HG03103 (cell line): ENCODE results near the gene SERF2.
A peak's percentile ranks its signal among the peaks of the same experiment; 100 is the strongest.
"Not testable (repeated sequence)": the region's sequence is repeated elsewhere in the genome, so short reads cannot be mapped to it uniquely, and the experiment has no call there.

Experiments
- ATAC-seq: cut with Tn5 transposase; IDR thresholded peaks from one replicate; pipeline ENCODE4 v1.9.1; 2021; ENCODE audit warnings: low read depth; ENCODE audit not compliant: unreplicated experiment

Gene SERF2

DNA sequence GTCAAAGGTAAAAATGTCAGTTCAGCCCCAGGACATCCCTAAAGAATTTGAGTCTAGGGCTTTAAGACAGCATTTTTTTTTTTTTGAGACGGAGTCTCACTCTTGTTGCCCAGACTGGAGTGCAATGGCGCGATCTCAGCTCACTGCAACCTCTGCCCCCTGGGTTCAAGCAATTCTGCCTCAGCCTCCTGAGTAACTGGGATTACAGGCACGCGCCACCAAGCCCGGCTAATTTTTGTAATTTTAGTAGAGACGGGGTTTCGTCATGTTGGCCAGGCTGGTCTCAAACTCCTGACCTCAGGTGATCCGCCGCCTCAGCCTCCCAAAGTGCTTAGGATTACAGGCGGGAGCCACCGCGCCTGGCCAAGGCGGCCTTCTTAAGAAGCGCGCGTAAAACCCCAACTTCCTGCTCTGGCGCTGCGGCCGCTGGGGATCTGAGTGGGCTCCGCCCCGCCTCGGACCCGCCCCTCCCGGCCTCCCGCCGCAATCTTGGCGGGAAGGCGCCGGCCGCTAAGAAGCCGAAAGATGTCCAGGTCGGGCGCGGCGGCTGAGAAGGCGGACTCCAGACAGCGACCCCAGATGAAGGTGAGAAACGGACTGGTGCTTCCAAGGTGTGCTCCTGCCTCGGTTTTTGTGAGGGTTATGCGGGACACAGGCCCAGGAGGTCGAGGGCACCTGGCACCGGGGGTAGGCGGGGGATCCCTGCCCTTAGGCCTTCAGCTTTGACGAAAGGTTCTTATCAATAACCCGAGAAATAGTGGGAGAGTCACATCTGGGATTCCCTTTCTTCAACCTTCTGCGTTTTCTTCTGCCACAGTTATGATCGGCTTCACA is 34.6 kb downstream of the SERF2 start, which contains the start of gene WDR76:
TSS of gene WDR76 (plus strand) at position 495 of the 834 bp plus-strand sequence. CDS start at position 526, 31 bp downstream.
- peak; percentile 54 for ATAC-seq

DNA sequence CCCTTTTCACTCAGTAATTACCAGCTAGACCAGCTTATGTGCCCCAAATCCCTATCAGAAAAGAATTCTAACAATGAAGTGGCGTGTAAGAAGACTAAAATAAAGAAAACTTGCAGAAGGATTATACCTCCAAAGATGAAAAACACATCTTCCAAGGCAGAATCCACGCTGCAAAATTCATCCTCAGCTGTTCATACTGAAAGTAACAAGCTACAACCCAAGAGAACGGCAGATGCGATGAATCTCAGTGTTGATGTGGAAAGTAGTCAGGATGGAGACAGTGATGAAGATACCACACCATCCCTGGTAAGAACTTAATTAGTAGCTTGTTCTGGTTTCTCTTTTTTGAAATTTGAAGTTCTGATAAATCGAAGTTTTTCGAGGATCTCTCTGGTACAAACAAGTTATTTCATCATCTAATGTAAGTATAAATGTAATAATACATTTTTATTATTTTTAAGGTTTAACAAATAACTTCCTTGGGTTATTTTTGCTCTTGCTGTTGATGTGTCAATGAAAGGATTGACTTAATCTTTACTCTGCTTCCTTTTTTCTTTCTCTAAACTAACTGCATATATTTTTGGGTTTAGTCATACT is 36.0 kb downstream of the SERF2 start:
- ATAC-seq: no peak

DNA sequence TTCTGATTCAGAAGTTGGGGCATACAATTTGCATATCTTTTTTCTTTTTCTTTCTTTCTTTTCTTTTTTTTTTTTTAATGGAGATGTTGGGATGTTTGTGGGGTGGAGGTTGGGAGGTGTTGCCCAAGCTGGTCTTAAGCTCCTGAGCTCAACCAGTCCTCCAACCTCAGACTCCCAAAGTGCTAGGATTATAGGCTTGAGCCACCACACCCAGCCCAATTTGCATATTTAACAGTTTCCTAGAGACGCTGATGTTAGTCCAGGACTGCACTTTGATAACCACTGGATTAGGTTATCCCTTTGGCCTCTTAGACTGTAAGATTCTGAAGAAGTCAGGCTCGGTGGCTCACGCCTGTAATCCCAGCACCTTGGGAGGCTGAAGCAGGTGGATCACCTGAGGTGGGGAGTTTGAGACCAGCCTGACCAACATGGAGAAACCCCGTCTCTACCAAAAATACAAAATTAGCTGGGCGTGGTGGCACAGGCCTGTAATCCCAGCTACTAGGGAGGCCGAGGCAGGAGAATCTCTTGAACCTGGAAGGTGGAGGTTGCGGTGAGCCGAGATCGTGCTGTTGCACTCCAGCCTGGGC is 37.9 kb downstream of the SERF2 start:
- not testable (repeated sequence) for ATAC-seq

DNA sequence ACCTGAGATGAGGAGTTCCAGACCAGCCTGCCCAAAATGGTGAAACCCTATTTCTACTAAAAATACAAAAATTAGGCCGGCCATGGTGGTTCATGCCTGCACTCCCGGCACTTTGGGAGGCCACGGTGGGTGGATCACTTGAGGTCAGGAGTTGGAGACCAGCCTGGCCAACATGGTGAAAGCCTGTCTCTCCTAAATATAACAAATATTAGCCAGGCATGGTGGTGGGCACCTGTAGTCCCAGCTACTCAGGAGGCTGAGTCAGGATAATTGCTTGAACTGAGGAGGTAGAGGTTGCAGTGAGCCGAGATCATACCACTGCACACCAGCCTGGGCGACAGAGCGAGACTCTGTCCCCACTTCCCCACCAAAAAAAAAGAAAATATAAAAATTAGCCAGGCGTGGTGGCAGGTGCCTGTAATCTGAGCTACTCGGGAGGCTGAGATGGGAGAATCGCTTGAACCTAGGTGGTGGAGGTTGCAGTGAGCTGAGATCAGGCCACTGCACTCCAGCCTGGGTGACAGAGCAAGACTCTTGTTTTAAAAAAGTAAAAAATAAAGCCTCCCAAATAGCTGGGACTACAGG is 38.7 kb downstream of the SERF2 start:
- ATAC-seq: not testable (repeated sequence)

DNA sequence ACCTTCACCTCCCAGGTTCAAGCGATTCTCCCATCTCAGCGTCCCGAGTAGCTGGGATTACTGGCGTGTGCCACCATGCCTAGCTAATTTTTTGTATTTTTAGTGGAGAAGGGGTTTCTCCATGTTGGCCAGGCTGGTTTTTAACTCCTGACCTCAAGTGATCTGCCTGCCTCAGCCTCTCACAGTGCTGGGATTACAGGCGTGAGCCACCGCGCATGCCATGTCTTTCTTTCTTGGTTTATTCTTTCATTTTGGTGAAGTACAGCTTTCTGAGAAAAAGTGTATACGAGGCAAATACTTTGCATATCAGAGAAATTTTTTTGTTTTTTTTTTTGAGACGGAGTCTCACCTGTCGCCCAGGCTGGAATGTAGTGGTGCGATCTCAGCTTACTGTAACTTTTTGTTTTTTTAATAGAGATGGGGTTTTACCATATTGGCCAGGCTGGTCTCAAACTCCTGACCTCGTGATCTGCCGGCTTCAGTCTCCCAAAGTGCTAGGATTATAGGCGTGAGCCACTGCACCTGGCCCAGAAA is 39.5 kb downstream of the SERF2 start:
- not testable (repeated sequence) for ATAC-seq

DNA sequence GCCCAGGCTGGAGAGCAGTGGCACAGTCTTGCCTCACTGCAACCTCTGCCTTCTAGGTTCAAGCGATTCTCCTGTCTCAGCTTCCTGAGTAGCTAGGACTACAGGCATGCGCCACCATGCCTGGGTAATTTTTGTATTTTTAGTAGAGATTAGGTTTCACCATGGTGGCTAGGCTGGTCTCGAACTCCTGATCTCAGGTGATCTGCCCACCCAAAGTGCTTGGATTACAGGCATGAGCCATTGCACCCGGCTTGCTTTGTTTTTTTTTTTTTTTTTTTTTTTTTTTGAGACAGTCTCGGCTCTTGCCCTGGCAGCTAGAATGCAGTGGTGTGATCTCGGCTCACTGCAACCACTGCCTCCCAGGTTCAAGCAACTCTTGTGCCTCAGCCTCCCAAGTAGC is 40.4 kb downstream of the SERF2 start:
- not testable (repeated sequence) for ATAC-seq

DNA sequence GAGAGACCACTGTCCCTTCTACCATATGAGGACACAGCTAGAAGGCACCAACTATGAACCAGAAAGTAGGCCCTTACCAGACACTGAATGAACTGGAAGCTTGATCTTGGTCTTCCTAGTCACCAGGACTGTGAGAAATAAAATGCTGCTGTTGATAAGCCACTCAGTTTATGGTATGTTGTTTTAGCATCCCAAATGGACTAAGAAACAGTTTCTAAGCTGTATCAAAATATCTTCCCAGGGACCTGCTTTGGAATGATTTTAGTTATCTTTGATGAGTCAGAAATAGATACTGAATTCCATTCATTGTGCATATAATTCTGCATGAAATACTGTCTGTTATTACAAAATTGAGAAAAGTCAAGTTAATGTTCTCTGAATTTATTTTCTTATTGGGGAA is 53.3 kb downstream of the SERF2 start:
- ATAC-seq: no peak
